ENCODE results near the gene TMEM54. TPM values are rescaled to one million over a fixed set of nuclear protein-coding genes. Genes with fewer than 3 reads are reported as not detected.

TMEM54 gene
- total RNA-seq, 2 donors from 2014 or later = 8.6 to 12.3 TPM

GRCh38 chr1:32937061-32937460 is 35.9 kb upstream of the TMEM54 start:
- no peak overlapping the region for H3K4me3 Mint-ChIP-seq
- no peak overlapping the region for H3K9ac ChIP-seq (ENCODE audit: extremely low read depth, low read length, poor library complexity, severe bottlenecking)
- TF ChIP-seq CTCF (conservative IDR thresholded peaks at IDR 0.05) = no peak

GRCh38 chr1:32934535-32934934 is 33.3 kb upstream of the TMEM54 start:
- H3K4me1 ChIP-seq (ENCODE audit: control insufficient read depth, insufficient read depth, low read length) = peaks cover 6% of the 10 kb centered on the region
- H3K9ac ChIP-seq (ENCODE audit: extremely low read depth, low read length, poor library complexity, severe bottlenecking) = no peak overlapping the region
- no peaks in the 10 kb centered on the region for H3K9me3 ChIP-seq (ENCODE audit: control insufficient read depth, low read length)
- H3K9me3 Mint-ChIP-seq = no peaks in the 10 kb centered on the region
- 96 to 97% methylated on average over 10 of the region's 10 CpGs for WGBS, 2 experiments (ENCODE audit: insufficient coverage in 1 of 2, insufficient read length in 1 of 2)
- no peak overlapping the region for H3K27ac ChIP-seq (ENCODE audit: low read depth, low read length)
- H3K4me3 ChIP-seq (ENCODE audit: low read length) = no peak overlapping the region
- no peak overlapping the region for H3K4me3 Mint-ChIP-seq
- no peak for DNase-seq
- H3K27me3 Mint-ChIP-seq (ENCODE audit: insufficient read depth) = peaks cover 11% of the 10 kb centered on the region
- no peak for TF ChIP-seq CTCF (conservative IDR thresholded peaks at IDR 0.05)
- peaks cover 7% of the 10 kb centered on the region for H3K4me1 Mint-ChIP-seq
- H3K27ac Mint-ChIP-seq = no peak overlapping the region
- H3K36me3 ChIP-seq (ENCODE audit: control insufficient read depth, insufficient read depth, low read length) = peaks cover 44% of the 10 kb centered on the region
- H3K27me3 ChIP-seq (ENCODE audit: control insufficient read depth, insufficient read depth, low read length, poor library complexity, severe bottlenecking) = no peaks in the 10 kb centered on the region
- H3K36me3 Mint-ChIP-seq (ENCODE audit: low read depth) = peaks cover 28% of the 10 kb centered on the region

More at GRCh38 chr1:32937061-32937460, 35.9 kb upstream of the TMEM54 start:
- Mint-ChIP-seq H3K9me3 (no peaks in the 10 kb centered on the region), H3K27ac (no peak overlapping the region), H3K27me3 (ENCODE audit: insufficient read depth) (no peaks in the 10 kb centered on the region), H3K36me3 (ENCODE audit: low read depth) (peaks cover 44% of the 10 kb centered on the region), H3K4me1 (peaks cover 7% of the 10 kb centered on the region)
- 91 to 95% methylated on average over 4 of the region's 4 CpGs for WGBS, 2 experiments (ENCODE audit: insufficient coverage in 1 of 2, insufficient read length in 1 of 2)
- DNase-seq = no peak
- Histone ChIP-seq H3K27me3 (ENCODE audit: control insufficient read depth, insufficient read depth, low read length, poor library complexity, severe bottlenecking) (no peaks in the 10 kb centered on the region), H3K36me3 (ENCODE audit: control insufficient read depth, insufficient read depth, low read length) (peaks cover 68% of the 10 kb centered on the region), H3K9me3 (ENCODE audit: control insufficient read depth, low read length) (no peaks in the 10 kb centered on the region), H3K27ac (ENCODE audit: low read depth, low read length) (no peak overlapping the region), H3K4me3 (ENCODE audit: low read length) (no peak overlapping the region), H3K4me1 (ENCODE audit: control insufficient read depth, insufficient read depth, low read length) (peaks cover 6% of the 10 kb centered on the region)

GRCh38 chr1:32933742-32934322 is 32.6 kb upstream of the TMEM54 start:
- Histone ChIP-seq H3K9me3 (ENCODE audit: control insufficient read depth, low read length) (no peaks in the 10 kb centered on the region), H3K9ac (ENCODE audit: extremely low read depth, low read length, poor library complexity, severe bottlenecking) (peak overlapping the region; percentile 12), H3K27ac (ENCODE audit: low read depth, low read length) (peak overlapping the region; percentile 4), H3K4me1 (ENCODE audit: control insufficient read depth, insufficient read depth, low read length) (peaks cover 6% of the 10 kb centered on the region), H3K36me3 (ENCODE audit: control insufficient read depth, insufficient read depth, low read length) (peaks cover 37% of the 10 kb centered on the region), H3K4me3 (ENCODE audit: low read length) (no peak overlapping the region), H3K27me3 (ENCODE audit: control insufficient read depth, insufficient read depth, low read length, poor library complexity, severe bottlenecking) (no peaks in the 10 kb centered on the region)
- no peaks in the 10 kb centered on the region for H3K9me3 Mint-ChIP-seq
- peak overlapping the region; percentile 82 for H3K27ac Mint-ChIP-seq
- H3K4me3 Mint-ChIP-seq = no peak overlapping the region
- peak; percentile 51 for DNase-seq
- peak; percentile 45 for TF ChIP-seq CTCF (conservative IDR thresholded peaks at IDR 0.05)
- H3K4me1 Mint-ChIP-seq = peaks cover 7% of the 10 kb centered on the region
- H3K27me3 Mint-ChIP-seq (ENCODE audit: insufficient read depth) = peaks cover 15% of the 10 kb centered on the region
- H3K36me3 Mint-ChIP-seq (ENCODE audit: low read depth) = peaks cover 24% of the 10 kb centered on the region
- 77 to 83% methylated on average over 2 to 3 of the region's 3 CpGs for WGBS, 2 experiments (ENCODE audit: insufficient coverage in 1 of 2, insufficient read length in 1 of 2)
